CD14-positive monocyte (primary cell): ENCODE results near the gene LRP2BP. TPM values are rescaled to one million over a fixed set of nuclear protein-coding genes. Genes with fewer than 3 reads are reported as not detected.

Source experiments
- DNase-seq, 3 donors: peaks; one replicate each; pipeline ENCODE4 v3.0.0-alpha.2; 2011 to 2022
- H2AFZ ChIP-seq: 2 replicates; pipeline ENCODE4 v1.6.0; 2012; ENCODE audit warnings: mild to moderate bottlenecking, low read depth, low read length, inconsistent platforms; ENCODE audit not compliant: insufficient read depth, poor library complexity, severe bottlenecking
- H3K27ac ChIP-seq, 2 donors: 1 replicate in 1 of 2; 2 replicates in 1 of 2; pipeline ENCODE4 v1.5.1; 2012 to 2013; ENCODE audit warnings: low read length in 2 of 2, control low read depth in 1 of 2, inconsistent platforms in 1 of 2, low read depth in 1 of 2, mild to moderate bottlenecking in 1 of 2
- H3K27me3 ChIP-seq, 2 donors: one replicate each; pipeline versions ENCODE4 v1.6.0 to v1.6.1; 2011 to 2013; ENCODE audit warnings: low read length in 2 of 2; ENCODE audit not compliant: control insufficient read depth in 2 of 2, insufficient read depth in 2 of 2
- H3K36me3 ChIP-seq, 2 donors: replicated peaks in 1 of 2; 1 replicate in 1 of 2; 2 replicates in 1 of 2; pipeline versions ENCODE4 v1.5.1 to v1.6.1; 2012 to 2013; ENCODE audit warnings: low read length in 2 of 2, control low read depth in 1 of 2, inconsistent platforms in 1 of 2, mild to moderate bottlenecking in 1 of 2; ENCODE audit not compliant: insufficient read depth in 2 of 2, control insufficient read depth in 1 of 2
- H3K4me1 ChIP-seq, 2 donors: 1 replicate in 1 of 2; 2 replicates in 1 of 2; pipeline versions ENCODE4 v1.5.1 to v1.6.1; 2012 to 2013; ENCODE audit warnings: low read length in 2 of 2, control low read depth in 1 of 2, inconsistent platforms in 1 of 2, mild to moderate bottlenecking in 1 of 2, moderate library complexity in 1 of 2; ENCODE audit not compliant: insufficient read depth in 2 of 2, control insufficient read depth in 1 of 2
- H3K4me2 ChIP-seq: replicated peaks from 2 replicates; pipeline ENCODE3; 2012; ENCODE audit warnings: low read length, moderate library complexity, mild to moderate bottlenecking; ENCODE audit not compliant: poor library complexity, severe bottlenecking; ENCODE audit errors: extremely low read depth
- H3K4me3 ChIP-seq, 3 experiments: fragments of 200-600 bp in 1 of 3; sonication (generic) in 1 of 3; replicated peaks in 1 of 3; 1 replicate in 2 of 3; 2 replicates in 1 of 3; pipeline ENCODE4 v1.5.1; 2011 to 2013; ENCODE audit warnings: low read length in 3 of 3, mild to moderate bottlenecking in 3 of 3, control low read depth in 2 of 3, low read depth in 2 of 3, inconsistent platforms in 1 of 3, moderate library complexity in 1 of 3
- H3K79me2 ChIP-seq: 2 replicates; pipeline ENCODE4 v1.6.0; 2012; ENCODE audit warnings: mild to moderate bottlenecking, control low read depth, inconsistent platforms, low read length, moderate library complexity; ENCODE audit not compliant: insufficient read depth
- H3K9ac ChIP-seq: 2 replicates; pipeline ENCODE4 v1.6.0; 2017; ENCODE audit warnings: low read length, mild to moderate bottlenecking; ENCODE audit not compliant: insufficient read depth, poor library complexity, severe bottlenecking
- H3K9me3 ChIP-seq, 2 donors: replicated peaks in 1 of 2; 1 replicate in 1 of 2; 2 replicates in 1 of 2; pipeline versions ENCODE4 v1.5.1 to v1.6.1; 2012 to 2013; ENCODE audit warnings: low read length in 2 of 2, control low read depth in 1 of 2; ENCODE audit not compliant: control insufficient read depth in 1 of 2, insufficient read depth in 1 of 2
- H4K20me1 ChIP-seq: 2 replicates; pipeline ENCODE4 v1.6.0; 2012; ENCODE audit warnings: mild to moderate bottlenecking, low read length, control low read depth, moderate library complexity; ENCODE audit not compliant: insufficient read depth
- H3K27ac Mint-ChIP-seq, 7 donors: one replicate each; pipeline ENCODE4 v1.8.0; 2020; ENCODE audit warnings: mild to moderate bottlenecking in 7 of 7, mixed read lengths in 7 of 7, moderate library complexity in 6 of 7, inconsistent platforms in 2 of 7
- H3K27me3 Mint-ChIP-seq, 3 donors: one replicate each; pipeline ENCODE4 v1.8.0; 2021 to 2022; ENCODE audit warnings: low read depth in 3 of 3, mild to moderate bottlenecking in 3 of 3, mixed read lengths in 3 of 3, moderate library complexity in 3 of 3, inconsistent platforms in 1 of 3
- H3K36me3 Mint-ChIP-seq, 2 donors: one replicate each; pipeline ENCODE4 v1.8.0; 2020; ENCODE audit warnings: mixed read lengths in 2 of 2, inconsistent platforms in 1 of 2, mild to moderate bottlenecking in 1 of 2
- H3K4me1 Mint-ChIP-seq: one replicate; pipeline ENCODE4 v1.8.0; 2020; ENCODE audit warnings: mild to moderate bottlenecking, mixed read lengths
- H3K4me3 Mint-ChIP-seq, 2 donors: one replicate each; pipeline ENCODE4 v1.8.0; 2020; ENCODE audit warnings: mild to moderate bottlenecking in 2 of 2, mixed read lengths in 2 of 2, moderate library complexity in 1 of 2
- H3K9me3 Mint-ChIP-seq, 7 donors: one replicate each; pipeline ENCODE4 v1.8.0; 2020 to 2022; ENCODE audit warnings: mixed read lengths in 7 of 7, mild to moderate bottlenecking in 6 of 7, moderate library complexity in 6 of 7, inconsistent platforms in 2 of 7
- CTCF ChIP-seq: fragments of 200-600 bp; IDR thresholded peaks from one replicate; pipeline ENCODE4 v1.8.0; 2022; ENCODE audit warnings: antibody characterized with exemption, mild to moderate bottlenecking
- WGBS: methylation state at CpG from one replicate; pipeline ENCODE4 v1.1.5; 2013; ENCODE audit warnings: missing lambda C conversion rate; ENCODE audit not compliant: insufficient coverage; 5-methylcytosine and 5-hydroxymethylcytosine counted together
- intact Hi-C, 2 donors: fragments of 100-400 bp; cut with micrococcal nuclease; formaldehyde crosslinking; loops; one replicate each; pipeline versions ENCODE4 v1.15.0 to v1.15.1; 2023
- polyA plus RNA-seq, 3 donors: library from polyadenylated mRNA; depleted of rRNA in 1 of 3; unstranded in 2 of 3; stranded (reverse) in 1 of 3; fragments of 300-500 nt in 2 of 3; fragments of >200 nt in 1 of 3; fragmentation: Illumina TruSeq in 2 of 3; gene quantifications; 1 replicate in 2 of 3; 2 replicates in 1 of 3; pipeline ENCODE4 v1.2.3, GENCODE V29; 2012 to 2021

The LRP2BP gene
- polyA plus RNA-seq, 3 donors = 0.04 to 0.10 (median 0.09) TPM

DNA sequence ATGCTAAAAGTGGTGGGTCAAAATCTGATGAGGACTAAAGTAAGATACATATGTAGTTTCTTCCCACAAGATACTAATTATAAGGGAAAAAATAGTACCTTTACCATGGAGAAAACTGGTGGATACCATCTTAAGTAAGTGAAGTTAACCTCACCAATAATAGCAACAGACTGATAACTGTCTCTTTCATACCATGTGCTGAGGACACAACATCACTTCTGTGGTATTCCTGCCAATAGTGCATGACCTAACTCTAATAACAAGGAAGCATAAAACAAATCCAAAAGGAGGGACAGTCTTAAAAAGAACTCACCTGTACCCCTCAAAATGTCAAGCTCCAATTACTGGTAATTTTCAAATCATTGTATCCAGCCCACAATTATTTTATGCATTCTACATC is 21.2 kb upstream of the LRP2BP start:
- no peaks in the 10 kb centered on the region for H3K9me3 Mint-ChIP-seq
- H3K27ac ChIP-seq = no peak overlapping the region
- H3K27me3 Mint-ChIP-seq = no peaks in the 10 kb centered on the region
- H3K36me3 Mint-ChIP-seq = peaks cover 39 to 42% of the 10 kb centered on the region in 2 donors
- TF ChIP-seq CTCF = no peak
- peaks cover 30 to 76% of the 10 kb centered on the region in 2 donors for H3K36me3 ChIP-seq
- peaks cover 0 to 4% of the 10 kb centered on the region in 2 donors for H3K4me1 ChIP-seq
- no peak overlapping the region for H3K4me3 ChIP-seq
- intact Hi-C loops = no loop called here
- H3K4me1 Mint-ChIP-seq = peaks cover 3% of the 10 kb centered on the region
- no peak overlapping the region for H3K4me3 Mint-ChIP-seq
- H2AFZ ChIP-seq = no peak overlapping the region
- H3K9ac ChIP-seq = no peak overlapping the region
- H3K9me3 ChIP-seq = no peaks in the 10 kb centered on the region
- H4K20me1 ChIP-seq = no peaks in the 10 kb centered on the region
- DNase-seq = no peak
- H3K79me2 ChIP-seq = no peaks in the 10 kb centered on the region
- H3K27me3 ChIP-seq = no peaks in the 10 kb centered on the region
- H3K27ac Mint-ChIP-seq = no peak overlapping the region
- no peak overlapping the region for H3K4me2 ChIP-seq

GRCh38 chr4:185412412-185412811 is 16.7 kb upstream of the LRP2BP start:
- H3K79me2 ChIP-seq = no peaks in the 10 kb centered on the region
- no peak overlapping the region for H3K4me3 ChIP-seq
- WGBS = 97% methylated on average over 3 of the region's 5 CpGs
- Mint-ChIP-seq H3K9me3 (peaks cover 0 to 3% (median 1%) of the 10 kb centered on the region in 7 donors), H3K36me3 (peaks cover 37 to 48% of the 10 kb centered on the region in 2 donors), H3K27me3 (no peaks in the 10 kb centered on the region), H3K4me1 (peaks cover 13% of the 10 kb centered on the region), H3K4me3 (no peak overlapping the region), H3K27ac (peak overlapping the region in 1 of 7 donors; percentile 1)
- TF ChIP-seq CTCF = no peak
- H3K27me3 ChIP-seq = no peaks in the 10 kb centered on the region
- no peak for DNase-seq
- H3K9ac ChIP-seq = no peak overlapping the region
- no peak overlapping the region for H2AFZ ChIP-seq
- peaks cover 0 to 13% of the 10 kb centered on the region in 2 donors for H3K4me1 ChIP-seq
- peak overlapping the region in 1 of 2 donors; percentile 11 for H3K27ac ChIP-seq
- no peaks in the 10 kb centered on the region for H3K9me3 ChIP-seq
- H4K20me1 ChIP-seq = no peaks in the 10 kb centered on the region
- H3K4me2 ChIP-seq = no peak overlapping the region
- intact Hi-C loops = no loop called here
- H3K36me3 ChIP-seq = peaks cover 28 to 64% of the 10 kb centered on the region in 2 donors
